Gastroesophageal sphincter (tissue), 3 donors: ENCODE measurements around the gene ABI1.

Source experiments
- CTCF ChIP-seq, 4 experiments: fragments of 200-600 bp in 2 of 4; fragments of 450-650 bp in 2 of 4; sonication (generic) in 1 of 4; IDR thresholded peaks; one replicate each; pipeline ENCODE4 v1.5.1; 2017 to 2019; ENCODE audit warnings: antibody characterized with exemption in 4 of 4, mild to moderate bottlenecking in 2 of 4, moderate library complexity in 2 of 4
- EP300 ChIP-seq: sonication (generic); formaldehyde crosslinking; IDR thresholded peaks from one replicate; pipeline ENCODE4 v1.6.1; 2017; ENCODE audit warnings: antibody characterized with exemption, mild to moderate bottlenecking

GRCh38 chr10:26743841-26744240, 116.9 kb downstream of the ABI1 start:
- TF ChIP-seq EP300, result no peak
- TF ChIP-seq CTCF (IDR thresholded peaks at IDR 0.05), result no peak
